ENCODE measurements around the gene CSNK1E. TPM values are rescaled to one million over a fixed set of nuclear protein-coding genes. Genes with fewer than 3 reads are reported as not detected.

CSNK1E gene
- total and polyA plus RNA-seq, 2 of the 4 experiments (the other 2 are of a cell fraction), result 116 to 276 TPM

GRCh38 chr22:38240734-38241252, 76.4 kb downstream of the CSNK1E start:
- peak overlapping the region; percentile 16; the same call in 1 of the 3 replicates for H2BK15ac ChIP-seq (ENCODE audit: low read depth, low read length)
- peak overlapping the region; percentile 39; the same call in 1 of the 2 replicates for H3K9ac ChIP-seq (ENCODE audit: low read depth, low read length)
- peak overlapping the region in 1 of 2 experiments; percentile 83; a peak in 2 of 4 replicates for H4K8ac ChIP-seq (ENCODE audit: low read depth in 2 of 2, low read length in 2 of 2)
- H2BK5ac ChIP-seq (ENCODE audit: low read depth, low read length, poor library complexity, severe bottlenecking), result peak overlapping the region; percentile 75
- ChIA-PET POLR2A (ENCODE audit: unreplicated experiment) (no interaction called here), CTCF (interaction anchor here (1.6 kb wide), 1 partner anchor 12 kb away, joined by 6 read pairs; no protein-coding TSS in a partner anchor)
- peaks cover 18% of the 10 kb centered on the region for H3K9me1 ChIP-seq (ENCODE audit: insufficient read depth, low read length)
- peaks cover 10 to 82% of the 10 kb centered on the region in 2 experiments; a peak in 3 of 4 replicates for H3K79me1 ChIP-seq (ENCODE audit: low read depth in 1 of 2, low read length in 2 of 2)
- H3K9me3 ChIP-seq (ENCODE audit: control insufficient read depth, insufficient read depth, low read length), result no peaks in the 10 kb centered on the region
- no TSS peak for BruUV-seq (replicated peaks)
- intact Hi-C loops (cut with micrococcal nuclease), result loop anchor here (5.0 kb wide), 1 partner anchor 332 kb away; the partner anchor contains the start of gene DMC1
- peak overlapping the region; percentile 85 for H3K23ac ChIP-seq (ENCODE audit: low read depth, low read length)
- H3K36me3 ChIP-seq (ENCODE audit: control insufficient read depth, insufficient read depth, low read length), result peaks cover 28% of the 10 kb centered on the region
- peak overlapping the region; percentile 71; the same call in 1 of the 2 replicates for H3K14ac ChIP-seq (replicated peaks; ENCODE audit: low read depth, low read length)
- 31% methylated on average over 4 of the region's 6 CpGs; no CpG with 5 or more reads in 1 of the 2 experiments for WGBS, 2 experiments (ENCODE audit: extremely low coverage in 2 of 2, insufficient read length in 1 of 2)
- H3K27ac ChIP-seq (ENCODE audit: insufficient read depth, low read length), result peak overlapping the region; percentile 64
- TF ChIP-seq RCOR1 (IDR thresholded peaks at IDR 0.05; ENCODE audit: insufficient replicate concordance, low read length), result no peak
- no peak for TF ChIP-seq SMC3 (IDR thresholded peaks at IDR 0.05; ENCODE audit: low read depth, low read length)
- TF ChIP-seq POLR2A (IDR thresholded peaks at IDR 0.05; ENCODE audit: low read depth, low read length), result no peak; the same call in 1 of the 2 replicates
- no peak for TF ChIP-seq CTCF (conservative IDR thresholded peaks at IDR 0.05; ENCODE audit: low read depth, low read length)
- TF ChIP-seq CHD1 (IDR thresholded peaks at IDR 0.05; ENCODE audit: low read depth, low read length), result no peak
- peak; percentile 24; the same call in 1 of the 2 replicates for TF ChIP-seq USF2 (IDR thresholded peaks at IDR 0.05; ENCODE audit: low read depth, low read length)
- TF ChIP-seq RFX5 (IDR thresholded peaks at IDR 0.05; ENCODE audit: low read depth, low read length), result no peak
- peak; percentile 38; the same call in 1 of the 2 replicates for TF ChIP-seq FOS (IDR thresholded peaks at IDR 0.05; ENCODE audit: low read depth, low read length)
- TF ChIP-seq RAD21 (IDR thresholded peaks at IDR 0.05; ENCODE audit: low read length), result peak; percentile 28; the same call in 1 of the 2 replicates
- peak; percentile 63; the same call in 1 of the 2 replicates for TF ChIP-seq NFE2L2 (IDR thresholded peaks at IDR 0.05; ENCODE audit: low read depth, low read length)
- no peak for TF ChIP-seq MAZ (IDR thresholded peaks at IDR 0.05; ENCODE audit: borderline replicate concordance, low read depth, low read length)
- TF ChIP-seq MAFK (IDR thresholded peaks at IDR 0.05; ENCODE audit: low read depth, low read length), result peak; percentile 66
- 0 out of 2 replicates have a peak, but pooled peaks have one; percentile 33 for TF ChIP-seq MXI1 (IDR thresholded peaks at IDR 0.05; ENCODE audit: borderline replicate concordance, low read depth, low read length)
- H4K20me1 ChIP-seq (ENCODE audit: insufficient read depth, low read length), result 0 out of 2 replicates have a peak, but pooled peaks cover 3% of the 10 kb centered on the region
- peak overlapping the region; percentile 87 for H2AK5ac ChIP-seq (ENCODE audit: low read depth, low read length)
- H2BK20ac ChIP-seq (ENCODE audit: low read depth, low read length), result peak overlapping the region; percentile 73
- H3K4me1 ChIP-seq (ENCODE audit: control insufficient read depth, insufficient read depth, low read length), result peaks cover 38% of the 10 kb centered on the region
- H3K4ac ChIP-seq (ENCODE audit: low read depth, low read length), result peak overlapping the region; percentile 86
- H3K27me3 ChIP-seq (ENCODE audit: control insufficient read depth, insufficient read depth, low read length), result no peaks in the 10 kb centered on the region
- H4K91ac ChIP-seq (ENCODE audit: insufficient read depth, low read depth, low read length), result peak overlapping the region; percentile 23; the same call in 1 of the 2 replicates
- H4K5ac ChIP-seq (ENCODE audit: low read depth, low read length), result no peak overlapping the region
- no peak overlapping the region; the same call in 1 of the 2 replicates for H3K18ac ChIP-seq (ENCODE audit: low read depth, low read length)
- no peak overlapping the region for H2AK9ac ChIP-seq (replicated peaks; ENCODE audit: low read depth, low read length, poor library complexity)
- peak; percentile 91 for DNase-seq
- in situ Hi-C loops (cut with MboI; ENCODE audit: low sequenced_read_pairs), result no loop called here
- H3K4me2 ChIP-seq (ENCODE audit: low read depth, low read length), result no peak overlapping the region
- H3K56ac ChIP-seq (ENCODE audit: extremely low read depth, insufficient read depth, low read length), result 0 out of 2 replicates have a peak overlapping the region, but pooled peaks have one; percentile 26
- H2AFZ ChIP-seq (replicated peaks; ENCODE audit: low read length, poor library complexity), result no peak overlapping the region
- dilution Hi-C loops (cut with HindIII; ENCODE audit: low sequenced_read_pairs, unreplicated experiment), result no loop called here
- peak overlapping the region; percentile 62 for H2BK120ac ChIP-seq (ENCODE audit: low read depth, low read length)
- no peak overlapping the region for H3K4me3 ChIP-seq (ENCODE audit: insufficient read depth, low read depth, low read length)
- ATAC-seq (ENCODE audit: low read depth), result peak; percentile 19

Data from IMR-90 (cell line).